ENCODE results near the gene MYL3. TPM values are rescaled to one million over a fixed set of nuclear protein-coding genes. Genes with fewer than 3 reads are reported as not detected.

The MYL3 gene
- total RNA-seq, 4 donors from 2014 or later, result 0.82 to 16.1 (median 1.4) TPM; not detected in 1

- Histone ChIP-seq H3K4me3 (peak overlapping the region; percentile 39 to 54 (median 46)), H3K27me3 (no peaks in the 10 kb centered on the region), H3K4me1 (peaks cover 7 to 17% (median 13%) of the 10 kb centered on the region in 4 donors), H3K36me3 (no peaks in the 10 kb centered on the region), H3K9me3 (peaks cover 3 to 9% of the 10 kb centered on the region in 2 donors), H3K27ac (peak overlapping the region; percentile 68 to 88 (median 74))
- 2% methylated on average over 24 of the region's 53 CpGs; no CpG with 5 or more reads in 1 of the 2 donors for WGBS, 2 donors (ENCODE audit: low coverage in 1 of 2)
- TF ChIP-seq EP300 (IDR thresholded peaks at IDR 0.05; ENCODE audit: low read depth) (no peak), POLR2AphosphoS5 (IDR thresholded peaks at IDR 0.05) (no peak), POLR2A (IDR thresholded peaks at IDR 0.05) (no peak)
- TF ChIP-seq, protein P1, sequence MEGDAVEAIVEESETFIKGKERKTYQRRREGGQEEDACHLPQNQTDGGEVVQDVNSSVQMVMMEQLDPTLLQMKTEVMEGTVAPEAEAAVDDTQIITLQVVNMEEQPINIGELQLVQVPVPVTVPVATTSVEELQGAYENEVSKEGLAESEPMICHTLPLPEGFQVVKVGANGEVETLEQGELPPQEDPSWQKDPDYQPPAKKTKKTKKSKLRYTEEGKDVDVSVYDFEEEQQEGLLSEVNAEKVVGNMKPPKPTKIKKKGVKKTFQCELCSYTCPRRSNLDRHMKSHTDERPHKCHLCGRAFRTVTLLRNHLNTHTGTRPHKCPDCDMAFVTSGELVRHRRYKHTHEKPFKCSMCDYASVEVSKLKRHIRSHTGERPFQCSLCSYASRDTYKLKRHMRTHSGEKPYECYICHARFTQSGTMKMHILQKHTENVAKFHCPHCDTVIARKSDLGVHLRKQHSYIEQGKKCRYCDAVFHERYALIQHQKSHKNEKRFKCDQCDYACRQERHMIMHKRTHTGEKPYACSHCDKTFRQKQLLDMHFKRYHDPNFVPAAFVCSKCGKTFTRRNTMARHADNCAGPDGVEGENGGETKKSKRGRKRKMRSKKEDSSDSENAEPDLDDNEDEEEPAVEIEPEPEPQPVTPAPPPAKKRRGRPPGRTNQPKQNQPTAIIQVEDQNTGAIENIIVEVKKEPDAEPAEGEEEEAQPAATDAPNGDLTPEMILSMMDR (IDR thresholded peaks at IDR 0.05), result peak in 4 of 5 experiments; percentile 37 to 60 (median 52)
- DNase-seq, result peak; percentile 79
- intact Hi-C loops (cut with DNase I; ENCODE audit: low total_unique reads), result no loop called here
- in situ Hi-C loops (cut with MboI; ENCODE audit: low pct_ligation_motif_present in 1 of 4, low pct_unique_long_range_greater_than_20kb in 1 of 4, low sequenced_read_pairs in 3 of 4), result no loop called here
Observed at GRCh38 chr3:46845860-46846623, 17.2 kb downstream of the MYL3 start.

- DNase-seq, result peak; percentile 65
- WGBS, 2 donors (ENCODE audit: low coverage in 1 of 2), result 5% methylated on average over 14 of the region's 23 CpGs; no CpG with 5 or more reads in 1 of the 2 donors
Observed at GRCh38 chr3:46845397-46845859, 17.8 kb downstream of the MYL3 start.

DNA sequence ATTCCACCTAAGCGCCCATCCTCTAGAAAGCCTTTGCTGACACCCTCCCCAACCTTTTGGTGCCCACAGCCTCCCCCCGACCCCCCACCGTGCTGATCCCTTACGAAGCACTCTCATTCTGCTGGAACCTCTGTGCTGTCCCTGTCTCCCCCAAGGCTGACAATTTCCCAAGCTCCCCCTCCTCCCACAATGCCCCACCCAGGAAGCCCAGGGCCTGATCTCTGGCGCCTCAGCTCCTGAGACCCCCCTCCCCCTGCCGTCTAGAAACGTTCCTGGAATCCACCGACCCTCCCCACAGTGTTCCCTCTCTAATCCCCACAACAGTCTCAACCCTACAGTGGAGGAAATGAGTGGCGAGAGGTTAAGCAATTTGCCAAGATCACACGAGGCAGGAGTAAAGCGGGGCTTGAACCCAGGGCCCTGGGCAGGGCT, 18.3 kb downstream of the MYL3 start:
- Histone ChIP-seq H3K9me3 (peaks cover 11 to 14% of the 10 kb centered on the region in 2 donors), H3K4me1 (peaks cover 7 to 17% (median 13%) of the 10 kb centered on the region in 4 donors), H3K4me3 (peak overlapping the region in 2 of 4 donors; percentile 50 to 54), H3K27me3 (no peaks in the 10 kb centered on the region), H3K27ac (peak overlapping the region; percentile 68 to 88 (median 74)), H3K36me3 (no peaks in the 10 kb centered on the region)
- in situ Hi-C loops (cut with MboI; ENCODE audit: low pct_ligation_motif_present in 1 of 4, low pct_unique_long_range_greater_than_20kb in 1 of 4, low sequenced_read_pairs in 3 of 4), result no loop called here
- intact Hi-C loops (cut with DNase I; ENCODE audit: low total_unique reads), result no loop called here
- WGBS, 2 donors (ENCODE audit: low coverage in 1 of 2), result 55% methylated on average over 11 of the region's 11 CpGs; no CpG with 5 or more reads in 1 of the 2 donors
- DNase-seq, result no peak
- TF ChIP-seq, protein P1 (IDR thresholded peaks at IDR 0.05), result no peak
- TF ChIP-seq EP300 (IDR thresholded peaks at IDR 0.05; ENCODE audit: low read depth), result no peak
- TF ChIP-seq POLR2AphosphoS5 (IDR thresholded peaks at IDR 0.05), result no peak
- TF ChIP-seq POLR2A (IDR thresholded peaks at IDR 0.05), result no peak

More at GRCh38 chr3:46845397-46845859, 17.8 kb downstream of the MYL3 start:
- in situ Hi-C loops (cut with MboI; ENCODE audit: low pct_ligation_motif_present in 1 of 4, low pct_unique_long_range_greater_than_20kb in 1 of 4, low sequenced_read_pairs in 3 of 4), result no loop called here
- H3K4me3 ChIP-seq, result peak overlapping the region; percentile 39 to 54 (median 46)
- TF ChIP-seq POLR2AphosphoS5 (IDR thresholded peaks at IDR 0.05) (no peak), EP300 (IDR thresholded peaks at IDR 0.05; ENCODE audit: low read depth) (no peak), POLR2A (IDR thresholded peaks at IDR 0.05) (no peak)
- TF ChIP-seq, protein P1 (IDR thresholded peaks at IDR 0.05), result no peak
- no peaks in the 10 kb centered on the region for H3K36me3 ChIP-seq
- intact Hi-C loops (cut with DNase I; ENCODE audit: low total_unique reads), result no loop called here
- peak overlapping the region; percentile 68 to 88 (median 74) for H3K27ac ChIP-seq
- H3K9me3 ChIP-seq, result peaks cover 7 to 14% of the 10 kb centered on the region in 2 donors
- H3K27me3 ChIP-seq, result no peaks in the 10 kb centered on the region
- H3K4me1 ChIP-seq, result peaks cover 7 to 17% (median 13%) of the 10 kb centered on the region in 4 donors

- no peak for DNase-seq
- 72 to 77% methylated on average over 3 of the region's 3 CpGs for WGBS, 2 donors (ENCODE audit: low coverage in 1 of 2)
- peaks cover 13 to 14% of the 10 kb centered on the region in 2 donors for H3K9me3 ChIP-seq
- in situ Hi-C loops (cut with MboI; ENCODE audit: low pct_ligation_motif_present in 1 of 4, low pct_unique_long_range_greater_than_20kb in 1 of 4, low sequenced_read_pairs in 3 of 4) (no loop called here), intact Hi-C loops (cut with DNase I; ENCODE audit: low total_unique reads) (no loop called here)
- H3K27ac ChIP-seq, result peak overlapping the region in 3 of 4 donors; percentile 70 to 88 (median 77)
- no peak overlapping the region for H3K4me3 ChIP-seq
- peaks cover 7 to 17% (median 13%) of the 10 kb centered on the region in 4 donors for H3K4me1 ChIP-seq
- no peaks in the 10 kb centered on the region for H3K27me3 ChIP-seq
- TF ChIP-seq EP300 (IDR thresholded peaks at IDR 0.05; ENCODE audit: low read depth) (no peak), POLR2AphosphoS5 (IDR thresholded peaks at IDR 0.05) (no peak), POLR2A (IDR thresholded peaks at IDR 0.05) (no peak)
- TF ChIP-seq, protein P1 (IDR thresholded peaks at IDR 0.05), result no peak
- H3K36me3 ChIP-seq, result no peaks in the 10 kb centered on the region
Observed at GRCh38 chr3:46844397-46844796, 18.8 kb downstream of the MYL3 start.
